Measurements from ENCODE around the gene SPCS2. TPM values are rescaled to one million over a fixed set of nuclear protein-coding genes. Genes with fewer than 3 reads are reported as not detected.

SPCS2 gene
- total and polyA plus RNA-seq, 2 experiments from 2014 or later: 51.1 to 370 TPM

DNA sequence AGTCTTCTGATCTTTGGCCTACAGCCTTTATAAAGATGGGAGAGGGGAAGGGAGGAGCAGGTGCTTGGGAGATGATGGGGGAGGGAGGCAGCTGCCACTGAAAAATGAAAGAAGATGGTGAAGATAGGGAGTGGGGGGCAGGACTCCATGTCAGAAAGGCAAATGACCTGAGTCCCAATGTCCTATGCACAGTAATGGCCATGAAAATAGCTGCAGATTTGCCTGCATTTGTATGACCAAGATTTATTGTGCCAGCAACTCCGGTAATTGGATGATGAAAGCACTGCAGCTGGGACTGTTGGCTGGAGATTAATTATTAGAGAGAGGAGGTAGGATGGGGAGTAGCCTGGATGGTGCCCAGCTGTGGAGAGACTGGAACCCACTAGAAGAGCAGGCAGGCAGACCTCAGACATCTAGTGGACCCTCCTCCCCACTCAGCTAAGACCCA is 75.7 kb downstream of the SPCS2 start:
- Histone ChIP-seq H4K20me1 (ENCODE audit: insufficient read depth) (no peaks in the 10 kb centered on the region), H3K4me1 (ENCODE audit: insufficient read depth) (no peaks in the 10 kb centered on the region), H3K9me2 (ENCODE audit: insufficient read depth) (no peaks in the 10 kb centered on the region), H3K27ac (no peak overlapping the region), H3K79me2 (ENCODE audit: insufficient read depth) (no peaks in the 10 kb centered on the region), H3K27me3 (replicated peaks; ENCODE audit: insufficient read depth) (no peaks in the 10 kb centered on the region), H3K4me3 (no peak overlapping the region), H2AFZ (no peak overlapping the region), H3K9ac (no peak overlapping the region), H3F3A (ENCODE audit: insufficient read depth) (no peaks in the 10 kb centered on the region), H3K4me2 (ENCODE audit: unreplicated experiment) (no peak overlapping the region), H3K36me3 (ENCODE audit: low read depth) (no peaks in the 10 kb centered on the region), H3K9me3 (ENCODE audit: low read depth) (no peaks in the 10 kb centered on the region)
- 65 to 80% methylated on average over 1 of the region's 1 CpG for WGBS, 2 experiments (ENCODE audit: low coverage in 1 of 2, low lambda C conversion rate in 2 of 2, missing lambda C conversion rate in 2 of 2)
- TF ChIP-seq EZH2phosphoT487 (IDR thresholded peaks at IDR 0.05; ENCODE audit: insufficient read depth, low read depth) (no peak), EZH2 (IDR thresholded peaks at IDR 0.05; ENCODE audit: insufficient read depth, poor library complexity, severe bottlenecking) (no peak)
- DNase-seq: no peak
- in situ Hi-C loops (cut with MboI): no loop called here

DNA sequence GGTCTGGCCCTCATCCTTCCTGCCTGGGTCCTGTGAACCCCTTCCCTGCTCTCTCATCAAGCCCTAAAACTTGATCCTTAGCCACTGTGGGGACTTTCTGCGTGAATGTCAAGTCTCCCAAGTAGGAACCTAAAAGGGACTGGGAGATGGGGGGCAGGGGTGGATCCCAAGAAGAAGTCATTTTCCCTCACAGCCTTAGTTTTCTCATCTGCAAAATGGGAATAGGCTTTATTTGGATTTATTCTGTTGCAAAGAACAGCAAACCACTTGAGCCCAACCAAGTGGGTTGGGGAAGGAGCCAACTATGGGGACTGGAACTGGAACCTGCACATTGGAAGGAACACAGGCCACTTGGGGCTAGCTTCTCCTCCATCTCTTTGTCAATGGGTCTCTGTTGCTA is 76.5 kb downstream of the SPCS2 start:
- no peaks in the 10 kb centered on the region for H4K20me1 ChIP-seq (ENCODE audit: insufficient read depth)
- H3K27ac ChIP-seq: no peak overlapping the region
- peaks cover 1% of the 10 kb centered on the region; the same call in 1 of the 2 replicates for H3K4me1 ChIP-seq (ENCODE audit: insufficient read depth)
- no peak overlapping the region for H2AFZ ChIP-seq
- no peaks in the 10 kb centered on the region for H3F3A ChIP-seq (ENCODE audit: insufficient read depth)
- no peak overlapping the region for H3K9ac ChIP-seq
- H3K9me2 ChIP-seq (ENCODE audit: insufficient read depth): no peaks in the 10 kb centered on the region
- no peak overlapping the region for H3K4me3 ChIP-seq
- WGBS, 2 experiments (ENCODE audit: low coverage in 1 of 2, low lambda C conversion rate in 2 of 2, missing lambda C conversion rate in 2 of 2): 64 to 67% methylated on average over 1 of the region's 1 CpG
- H3K27me3 ChIP-seq (replicated peaks; ENCODE audit: insufficient read depth): no peaks in the 10 kb centered on the region
- H3K4me2 ChIP-seq (ENCODE audit: unreplicated experiment): no peak overlapping the region
- H3K9me3 ChIP-seq (ENCODE audit: low read depth): no peaks in the 10 kb centered on the region
- DNase-seq: no peak
- TF ChIP-seq EZH2 (IDR thresholded peaks at IDR 0.05; ENCODE audit: insufficient read depth, poor library complexity, severe bottlenecking): no peak
- no peak for TF ChIP-seq EZH2phosphoT487 (IDR thresholded peaks at IDR 0.05; ENCODE audit: insufficient read depth, low read depth)
- in situ Hi-C loops (cut with MboI): no loop called here
- H3K79me2 ChIP-seq (ENCODE audit: insufficient read depth): no peaks in the 10 kb centered on the region
- no peaks in the 10 kb centered on the region for H3K36me3 ChIP-seq (ENCODE audit: low read depth)

DNA sequence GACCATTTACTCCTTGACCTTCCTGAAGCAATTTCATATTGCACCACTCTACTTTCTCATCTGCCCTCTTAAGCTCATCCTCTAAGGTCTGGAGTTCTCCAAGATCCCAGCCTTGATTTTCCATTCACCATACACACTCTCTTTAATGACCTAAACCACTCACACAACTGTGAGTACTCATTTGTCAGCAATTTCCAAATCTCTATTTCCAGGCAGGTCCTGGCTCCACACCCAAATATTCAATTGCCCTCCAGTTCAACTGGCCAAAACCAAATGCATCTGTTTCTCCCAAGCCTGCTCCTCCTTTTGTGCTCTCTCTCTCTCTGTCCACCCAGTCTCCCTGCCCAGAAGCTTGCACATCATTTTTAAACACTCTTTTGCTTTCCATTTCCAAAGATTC is 79.3 kb downstream of the SPCS2 start:
- no peak overlapping the region for H3K4me3 ChIP-seq
- H2AFZ ChIP-seq: no peak overlapping the region
- no peaks in the 10 kb centered on the region for H3K27me3 ChIP-seq (replicated peaks; ENCODE audit: insufficient read depth)
- no peak overlapping the region for H3K9ac ChIP-seq
- H3F3A ChIP-seq (ENCODE audit: insufficient read depth): no peaks in the 10 kb centered on the region
- TF ChIP-seq EZH2phosphoT487 (IDR thresholded peaks at IDR 0.05; ENCODE audit: insufficient read depth, low read depth): no peak
- H3K27ac ChIP-seq: no peak overlapping the region
- no peak overlapping the region for H3K4me2 ChIP-seq (ENCODE audit: unreplicated experiment)
- H3K79me2 ChIP-seq (ENCODE audit: insufficient read depth): no peaks in the 10 kb centered on the region
- H3K36me3 ChIP-seq (ENCODE audit: low read depth): no peaks in the 10 kb centered on the region
- H3K9me2 ChIP-seq (ENCODE audit: insufficient read depth): no peaks in the 10 kb centered on the region
- H3K9me3 ChIP-seq (ENCODE audit: low read depth): no peaks in the 10 kb centered on the region
- in situ Hi-C loops (cut with MboI): no loop called here
- H4K20me1 ChIP-seq (ENCODE audit: insufficient read depth): no peaks in the 10 kb centered on the region
- peaks cover 14% of the 10 kb centered on the region for H3K4me1 ChIP-seq (ENCODE audit: insufficient read depth)
- DNase-seq: peak; percentile 11

Small RNAs within 50 kb of the gene (small RNA-seq; reads per million reads assigned to genes)
- gene RNU6-216P (ENCODE audit: low read depth, low replicate concordance): not detected

Other genes starting within 250 kb of the SPCS2 start
- gene CHRDL2, start 217.8 kb upstream of the SPCS2 start, total RNA-seq (2014; rRNA removed; shearing (Covaris generic)): not detected in 2 replicates
- not detected in 2 replicates for gene CHRDL2, start 217.8 kb upstream of the SPCS2 start, polyA plus RNA-seq (2016; fragmentation: Nextera tagmentation; extraction: Ambion mirVana)
- 11.1 and 15.8 TPM in 2 replicates for gene RNF169, start 200.4 kb upstream of the SPCS2 start, total RNA-seq (2014; rRNA removed; shearing (Covaris generic))
- 0.79 and 1.2 TPM in 2 replicates for gene RNF169, start 200.4 kb upstream of the SPCS2 start, polyA plus RNA-seq (2016; fragmentation: Nextera tagmentation; extraction: Ambion mirVana)
- 1.4 and 3.2 TPM in 2 replicates for gene XRRA1, start 175 bp upstream of the SPCS2 start, total RNA-seq (2014; rRNA removed; shearing (Covaris generic))
- 7.0 and 7.3 TPM in 2 replicates for gene XRRA1, start 175 bp upstream of the SPCS2 start, polyA plus RNA-seq (2016; fragmentation: Nextera tagmentation; extraction: Ambion mirVana)
- gene NEU3, start 39.7 kb downstream of the SPCS2 start, total RNA-seq (2014; rRNA removed; shearing (Covaris generic)): 6.2 and 6.4 TPM in 2 replicates
- gene NEU3, start 39.7 kb downstream of the SPCS2 start, polyA plus RNA-seq (2016; fragmentation: Nextera tagmentation; extraction: Ambion mirVana): 2.3 and 2.5 TPM in 2 replicates
- gene OR2AT4, start 147.6 kb downstream of the SPCS2 start, total RNA-seq (2014; rRNA removed; shearing (Covaris generic)): not detected in 2 replicates
- gene OR2AT4, start 147.6 kb downstream of the SPCS2 start, polyA plus RNA-seq (2016; fragmentation: Nextera tagmentation; extraction: Ambion mirVana): not detected in 2 replicates
- gene SLCO2B1, start 201.8 kb downstream of the SPCS2 start, total RNA-seq (2014; rRNA removed; shearing (Covaris generic)): not detected in 2 replicates
- not detected in 2 replicates for gene SLCO2B1, start 201.8 kb downstream of the SPCS2 start, polyA plus RNA-seq (2016; fragmentation: Nextera tagmentation; extraction: Ambion mirVana)